Smooth muscle cell (in vitro differentiated cells): Measurements from ENCODE around the gene IRAK2. TPM values are rescaled to one million over a fixed set of nuclear protein-coding genes. Genes with fewer than 3 reads are reported as not detected.

ENCODE experiments used
- DNase-seq: peaks from one replicate; lab custom pipeline; 2025; ENCODE audit not compliant: unreplicated experiment; lab: John Stamatoyannopoulos, UW
- H2AFZ ChIP-seq: fragments of 200-600 bp; sonication (generic); 2 replicates; pipeline ENCODE4 v1.6.0; 2016; ENCODE audit warnings: antibody characterized with exemption, low read depth, mild to moderate bottlenecking
- H3F3A ChIP-seq: fragments of 200-600 bp; sonication (generic); 2 replicates; pipeline ENCODE4 v1.6.0; 2017; ENCODE audit warnings: antibody characterized with exemption, low read depth
- H3K27ac ChIP-seq: fragments of 200-600 bp; sonication (generic); 2 replicates; pipeline ENCODE4 v1.5.1; 2016; ENCODE audit warnings: low read depth, mild to moderate bottlenecking
- H3K27me3 ChIP-seq: fragments of 200-600 bp; sonication (generic); 2 replicates; pipeline ENCODE4 v1.6.1; 2016; ENCODE audit warnings: low read depth, mild to moderate bottlenecking
- H3K36me3 ChIP-seq: fragments of 200-600 bp; sonication (generic); 2 replicates; pipeline ENCODE4 v1.5.1; 2016; ENCODE audit warnings: low read depth
- H3K4me1 ChIP-seq: fragments of 200-600 bp; sonication (generic); 2 replicates; pipeline ENCODE4 v1.5.1; 2016; ENCODE audit warnings: low read depth
- H3K4me2 ChIP-seq: fragments of 200-600 bp; sonication (generic); 2 replicates; pipeline ENCODE4 v1.6.0; 2016; ENCODE audit warnings: mild to moderate bottlenecking
- H3K4me3 ChIP-seq: fragments of 200-600 bp; sonication (generic); 2 replicates; pipeline ENCODE4 v1.5.1; 2016; ENCODE audit warnings: mild to moderate bottlenecking
- H3K79me2 ChIP-seq: fragments of 200-600 bp; sonication (generic); 2 replicates; pipeline ENCODE4 v1.6.0; 2016; ENCODE audit warnings: low read depth, mild to moderate bottlenecking
- H3K9ac ChIP-seq: fragments of 200-600 bp; sonication (generic); 2 replicates; pipeline ENCODE4 v1.6.0; 2016; ENCODE audit warnings: low read depth
- H3K9me3 ChIP-seq: fragments of 200-600 bp; sonication (generic); replicated peaks from 2 replicates; pipeline ENCODE4 v1.5.1; 2016; ENCODE audit warnings: low read depth
- H4K20me1 ChIP-seq: fragments of 200-600 bp; sonication (generic); 2 replicates; pipeline ENCODE4 v1.6.0; 2016; ENCODE audit warnings: low read depth
- WGBS: methylation state at CpG from one replicate; pipeline ENCODE4 v1.1.7; 2016; ENCODE audit warnings: low lambda C conversion rate; 5-methylcytosine and 5-hydroxymethylcytosine counted together
- polyA plus RNA-seq: library from polyadenylated mRNA; unstranded; fragments of >200 nt; fragmentation: Nextera tagmentation; extraction: Ambion mirVana; gene quantifications from 2 replicates; pipeline ENCODE4 v1.2.1, GENCODE V29; 2016
- total RNA-seq: library from RNA; depleted of rRNA; stranded (reverse); fragments of >200 nt; gene quantifications from 2 replicates; pipeline ENCODE4 v1.2.3, GENCODE V29; 2014
- TF ChIP-seq, protein P1 (sequence below): fragments of 200-600 bp; sonication (generic); IDR thresholded peaks from 2 replicates; pipeline ENCODE4 v1.5.1; 2017; ENCODE audit warnings: borderline replicate concordance, mild to moderate bottlenecking, antibody characterized with exemption; ENCODE audit not compliant: insufficient read depth, poor library complexity, severe bottlenecking

Gene IRAK2
- total and polyA plus RNA-seq, 2 experiments from 2014 or later, result 3.3 to 3.4 TPM

GRCh38 chr3:10274601-10275000, 109.9 kb downstream of the IRAK2 start:
- TF ChIP-seq, protein P1, sequence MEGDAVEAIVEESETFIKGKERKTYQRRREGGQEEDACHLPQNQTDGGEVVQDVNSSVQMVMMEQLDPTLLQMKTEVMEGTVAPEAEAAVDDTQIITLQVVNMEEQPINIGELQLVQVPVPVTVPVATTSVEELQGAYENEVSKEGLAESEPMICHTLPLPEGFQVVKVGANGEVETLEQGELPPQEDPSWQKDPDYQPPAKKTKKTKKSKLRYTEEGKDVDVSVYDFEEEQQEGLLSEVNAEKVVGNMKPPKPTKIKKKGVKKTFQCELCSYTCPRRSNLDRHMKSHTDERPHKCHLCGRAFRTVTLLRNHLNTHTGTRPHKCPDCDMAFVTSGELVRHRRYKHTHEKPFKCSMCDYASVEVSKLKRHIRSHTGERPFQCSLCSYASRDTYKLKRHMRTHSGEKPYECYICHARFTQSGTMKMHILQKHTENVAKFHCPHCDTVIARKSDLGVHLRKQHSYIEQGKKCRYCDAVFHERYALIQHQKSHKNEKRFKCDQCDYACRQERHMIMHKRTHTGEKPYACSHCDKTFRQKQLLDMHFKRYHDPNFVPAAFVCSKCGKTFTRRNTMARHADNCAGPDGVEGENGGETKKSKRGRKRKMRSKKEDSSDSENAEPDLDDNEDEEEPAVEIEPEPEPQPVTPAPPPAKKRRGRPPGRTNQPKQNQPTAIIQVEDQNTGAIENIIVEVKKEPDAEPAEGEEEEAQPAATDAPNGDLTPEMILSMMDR, result no peak
- H3F3A ChIP-seq, result no peaks in the 10 kb centered on the region
- no peak overlapping the region for H2AFZ ChIP-seq
- no peak overlapping the region for H3K9ac ChIP-seq
- H3K79me2 ChIP-seq, result peaks cover 59% of the 10 kb centered on the region
- H3K4me1 ChIP-seq, result no peaks in the 10 kb centered on the region
- H3K4me3 ChIP-seq, result no peak overlapping the region
- H3K27me3 ChIP-seq, result no peaks in the 10 kb centered on the region
- H3K4me2 ChIP-seq, result no peak overlapping the region
- peaks cover 91% of the 10 kb centered on the region for H4K20me1 ChIP-seq
- peaks cover 10% of the 10 kb centered on the region for H3K36me3 ChIP-seq
- WGBS, result 100% methylated on average over 1 of the region's 1 CpG
- DNase-seq, result no peak
- H3K9me3 ChIP-seq, result no peaks in the 10 kb centered on the region
- H3K27ac ChIP-seq, result no peak overlapping the region

DNA sequence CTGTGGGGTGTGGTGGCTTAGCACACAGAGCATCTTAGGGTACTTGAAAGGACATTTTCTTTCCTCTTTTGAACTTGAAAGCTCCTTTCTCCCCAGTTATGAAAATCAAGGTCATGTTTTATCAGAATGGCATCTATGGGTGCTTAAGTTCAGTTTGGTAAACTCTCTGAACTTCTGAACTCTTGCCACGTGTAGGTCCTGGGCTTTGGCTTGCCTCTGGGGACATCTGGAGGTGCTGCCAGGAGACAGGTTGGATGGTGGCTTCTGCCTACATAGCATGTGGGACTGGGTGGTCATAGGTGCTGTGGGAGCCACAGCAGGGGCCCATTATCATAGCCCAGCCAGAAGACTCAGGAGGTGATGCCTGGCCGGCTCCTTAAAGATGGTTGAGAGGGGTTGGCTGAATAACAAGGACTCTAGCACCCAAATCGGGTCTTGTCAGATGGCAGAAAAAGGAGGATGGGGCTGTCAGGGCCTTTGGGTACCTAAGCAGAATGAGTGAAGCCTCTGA, 112.5 kb downstream of the IRAK2 start:
- H3K4me1 ChIP-seq, result no peaks in the 10 kb centered on the region
- H2AFZ ChIP-seq, result no peak overlapping the region
- no peak for DNase-seq
- peaks cover 4% of the 10 kb centered on the region for H3K36me3 ChIP-seq
- no peak overlapping the region for H3K9ac ChIP-seq
- H3K27me3 ChIP-seq, result no peaks in the 10 kb centered on the region
- H4K20me1 ChIP-seq, result peaks cover 67% of the 10 kb centered on the region
- 96% methylated on average over 3 of the region's 3 CpGs for WGBS
- no peaks in the 10 kb centered on the region for H3K9me3 ChIP-seq
- peaks cover 39% of the 10 kb centered on the region for H3K79me2 ChIP-seq
- H3K4me3 ChIP-seq, result no peak overlapping the region
- H3K27ac ChIP-seq, result no peak overlapping the region
- no peak overlapping the region for H3K4me2 ChIP-seq
- TF ChIP-seq, protein P1, result no peak
- no peaks in the 10 kb centered on the region for H3F3A ChIP-seq

GRCh38 chr3:10278501-10278900, 113.8 kb downstream of the IRAK2 start:
- H3K27ac ChIP-seq, result no peak overlapping the region
- no peak overlapping the region for H3K4me3 ChIP-seq
- no peak overlapping the region for H3K4me2 ChIP-seq
- H2AFZ ChIP-seq, result no peak overlapping the region
- no peak overlapping the region for H3K9ac ChIP-seq
- no peaks in the 10 kb centered on the region for H3K9me3 ChIP-seq
- H3F3A ChIP-seq, result no peaks in the 10 kb centered on the region
- H4K20me1 ChIP-seq, result peaks cover 58% of the 10 kb centered on the region
- H3K4me1 ChIP-seq, result no peaks in the 10 kb centered on the region
- WGBS, result 100% methylated on average over 1 of the region's 1 CpG
- TF ChIP-seq, protein P1, result no peak
- no peaks in the 10 kb centered on the region for H3K27me3 ChIP-seq
- DNase-seq, result no peak
- H3K79me2 ChIP-seq, result peaks cover 28% of the 10 kb centered on the region
- H3K36me3 ChIP-seq, result peaks cover 4% of the 10 kb centered on the region
